ENCODE measurements around the gene F13A1.

DNA sequence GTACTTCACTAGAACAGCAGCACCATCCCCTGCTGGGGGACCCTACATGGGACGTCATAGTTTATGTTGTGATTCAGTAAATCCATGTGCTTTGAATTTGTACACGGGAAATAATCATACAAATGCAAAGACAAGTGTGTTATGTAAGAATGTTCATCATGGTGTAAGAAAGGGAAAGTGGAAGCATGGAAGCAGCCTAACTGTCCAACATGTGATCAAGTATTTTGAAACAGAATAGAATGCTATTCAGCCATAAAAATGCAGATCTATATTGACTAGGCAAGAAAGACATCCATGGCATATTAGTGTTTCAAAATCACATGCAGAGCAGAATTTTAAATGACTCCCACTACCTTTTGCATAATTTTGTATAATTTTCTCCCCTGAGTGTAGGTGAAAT, 117.6 kb downstream of the F13A1 start:
- TF ChIP-seq, protein P1, sequence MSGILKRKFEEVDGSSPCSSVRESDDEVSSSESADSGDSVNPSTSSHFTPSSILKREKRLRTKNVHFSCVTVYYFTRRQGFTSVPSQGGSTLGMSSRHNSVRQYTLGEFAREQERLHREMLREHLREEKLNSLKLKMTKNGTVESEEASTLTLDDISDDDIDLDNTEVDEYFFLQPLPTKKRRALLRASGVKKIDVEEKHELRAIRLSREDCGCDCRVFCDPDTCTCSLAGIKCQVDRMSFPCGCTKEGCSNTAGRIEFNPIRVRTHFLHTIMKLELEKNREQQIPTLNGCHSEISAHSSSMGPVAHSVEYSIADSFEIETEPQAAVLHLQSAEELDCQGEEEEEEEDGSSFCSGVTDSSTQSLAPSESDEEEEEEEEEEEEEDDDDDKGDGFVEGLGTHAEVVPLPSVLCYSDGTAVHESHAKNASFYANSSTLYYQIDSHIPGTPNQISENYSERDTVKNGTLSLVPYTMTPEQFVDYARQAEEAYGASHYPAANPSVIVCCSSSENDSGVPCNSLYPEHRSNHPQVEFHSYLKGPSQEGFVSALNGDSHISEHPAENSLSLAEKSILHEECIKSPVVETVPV (CRISPR knock-in tag; IDR thresholded peaks at IDR 0.05) = no peak
- TF ChIP-seq ZNF565 (CRISPR knock-in tag; conservative IDR thresholded peaks at IDR 0.05; ENCODE audit: low read depth) (no peak), RARB (CRISPR knock-in tag; IDR thresholded peaks at IDR 0.05) (no peak), ZNF70 (CRISPR knock-in tag; IDR thresholded peaks at IDR 0.05) (no peak), ARNTL (CRISPR knock-in tag; IDR thresholded peaks at IDR 0.05; ENCODE audit: borderline replicate concordance, low read depth) (no peak), ZFP30 (CRISPR knock-in tag; IDR thresholded peaks at IDR 0.05) (no peak)
- TF ChIP-seq, protein P2, sequence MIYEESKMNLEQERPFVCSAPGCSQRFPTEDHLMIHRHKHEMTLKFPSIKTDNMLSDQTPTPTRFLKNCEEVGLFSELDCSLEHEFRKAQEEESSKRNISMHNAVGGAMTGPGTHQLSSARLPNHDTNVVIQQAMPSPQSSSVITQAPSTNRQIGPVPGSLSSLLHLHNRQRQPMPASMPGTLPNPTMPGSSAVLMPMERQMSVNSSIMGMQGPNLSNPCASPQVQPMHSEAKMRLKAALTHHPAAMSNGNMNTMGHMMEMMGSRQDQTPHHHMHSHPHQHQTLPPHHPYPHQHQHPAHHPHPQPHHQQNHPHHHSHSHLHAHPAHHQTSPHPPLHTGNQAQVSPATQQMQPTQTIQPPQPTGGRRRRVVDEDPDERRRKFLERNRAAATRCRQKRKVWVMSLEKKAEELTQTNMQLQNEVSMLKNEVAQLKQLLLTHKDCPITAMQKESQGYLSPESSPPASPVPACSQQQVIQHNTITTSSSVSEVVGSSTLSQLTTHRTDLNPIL (CRISPR knock-in tag; IDR thresholded peaks at IDR 0.05; ENCODE audit: low read depth) = no peak

Data from SK-N-SH treated with all-trans-retinoic acid at 6 μM for 48 hours (cell line).